ENCODE measurements around the gene ADORA1.

Gene ADORA1

GRCh38 chr1:203215573-203215972 lies 88.0 kb downstream of the ADORA1 start:
- DNase-seq (ENCODE audit: insufficient read length, low spot score) (no peak), FAIRE-seq (no peak)
- no peak for TF ChIP-seq CTCF (IDR thresholded peaks at IDR 0.05; ENCODE audit: insufficient read depth, missing control alignments)

- FAIRE-seq (peak; percentile 95), DNase-seq (ENCODE audit: insufficient read length, low spot score) (peak; percentile 67)
- peak; percentile 98 for TF ChIP-seq CTCF (IDR thresholded peaks at IDR 0.05; ENCODE audit: insufficient read depth, missing control alignments)
These were observed 89.0 kb downstream of the ADORA1 start for GRCh38 chr1:203216274-203217138.
